ENCODE results near the gene CYS1.
"Not testable (repeated sequence)": the region's sequence is repeated elsewhere in the genome, so short reads cannot be mapped to it uniquely, and the experiment has no call there.

CYS1 gene

DNA sequence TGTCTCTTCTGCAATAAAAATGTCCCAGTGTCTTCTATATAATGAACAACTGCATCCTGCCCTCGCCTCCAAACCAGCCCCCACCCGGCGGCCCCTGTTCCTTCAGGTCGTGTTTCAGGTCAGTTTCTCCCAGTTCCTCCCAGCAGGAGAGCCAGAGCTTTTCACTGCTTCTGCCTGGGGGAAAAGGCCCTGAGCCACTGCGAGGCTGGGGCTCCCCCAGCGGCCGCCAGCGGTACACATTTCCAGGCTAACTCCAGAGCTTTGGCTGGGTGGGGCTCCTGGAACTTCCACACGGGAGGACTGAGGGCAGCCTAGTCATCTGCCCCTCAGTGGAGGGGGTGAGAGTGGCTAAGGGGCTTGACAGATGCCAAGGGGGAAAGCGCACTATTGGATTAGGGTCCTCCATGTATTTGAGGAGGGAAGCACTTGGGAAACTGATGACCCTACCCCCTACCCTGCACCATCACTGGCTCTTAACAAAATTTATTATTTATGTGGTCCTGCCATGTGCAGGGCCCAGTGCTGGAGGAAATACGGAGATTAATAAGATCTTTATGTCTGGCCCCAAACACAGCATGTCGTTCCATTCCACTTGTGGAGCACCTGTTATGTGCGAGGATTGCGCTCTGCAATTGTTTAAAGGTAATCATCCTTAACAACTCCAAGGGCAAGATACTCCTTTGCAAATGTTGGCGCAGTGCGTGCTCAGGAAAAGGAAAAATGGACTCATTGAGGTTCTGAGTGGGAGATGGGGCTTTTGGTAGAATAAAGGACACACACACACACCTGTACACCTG lies 17.3 kb upstream of the CYS1 start:
- no peak overlapping the region for H3K27ac ChIP-seq
- H3K27me3 ChIP-seq, result peaks cover 27% of the 10 kb centered on the region
- peak; percentile 83 for TF ChIP-seq CTCF (IDR thresholded peaks at IDR 0.05)
- H3K9me3 ChIP-seq, result no peaks in the 10 kb centered on the region
- no peak overlapping the region for H3K4me3 ChIP-seq (ENCODE audit: low read depth in 1 of 2, low read length in 1 of 2)
- no peaks in the 10 kb centered on the region for H3K36me3 ChIP-seq
- H3K4me1 ChIP-seq (ENCODE audit: control insufficient read depth in 1 of 2, insufficient read depth in 1 of 2, low read depth in 1 of 2, low read length in 1 of 2), result peaks cover 4 to 7% of the 10 kb centered on the region in 2 experiments

GRCh38 chr2:10096641-10097040 lies 16.4 kb upstream of the CYS1 start:
- TF ChIP-seq CTCF (IDR thresholded peaks at IDR 0.05), result no peak
- Histone ChIP-seq H3K27me3 (peaks cover 27% of the 10 kb centered on the region), H3K4me3 (ENCODE audit: low read depth in 1 of 2, low read length in 1 of 2) (no peak overlapping the region), H3K36me3 (no peaks in the 10 kb centered on the region), H3K27ac (no peak overlapping the region), H3K4me1 (ENCODE audit: control insufficient read depth in 1 of 2, insufficient read depth in 1 of 2, low read depth in 1 of 2, low read length in 1 of 2) (peaks cover 4 to 7% of the 10 kb centered on the region in 2 experiments), H3K9me3 (no peaks in the 10 kb centered on the region)

GRCh38 chr2:10095175-10095574 lies 15.0 kb upstream of the CYS1 start:
- H3K4me3 ChIP-seq (ENCODE audit: low read depth in 1 of 2, low read length in 1 of 2), result no peak overlapping the region
- no peak for TF ChIP-seq CTCF (IDR thresholded peaks at IDR 0.05)
- H3K27ac ChIP-seq, result no peak overlapping the region
- peaks cover 27% of the 10 kb centered on the region for H3K27me3 ChIP-seq
- no peaks in the 10 kb centered on the region for H3K9me3 ChIP-seq
- H3K4me1 ChIP-seq (ENCODE audit: control insufficient read depth in 1 of 2, insufficient read depth in 1 of 2, low read depth in 1 of 2, low read length in 1 of 2), result peaks cover 15 to 19% of the 10 kb centered on the region in 2 experiments
- no peaks in the 10 kb centered on the region for H3K36me3 ChIP-seq

DNA sequence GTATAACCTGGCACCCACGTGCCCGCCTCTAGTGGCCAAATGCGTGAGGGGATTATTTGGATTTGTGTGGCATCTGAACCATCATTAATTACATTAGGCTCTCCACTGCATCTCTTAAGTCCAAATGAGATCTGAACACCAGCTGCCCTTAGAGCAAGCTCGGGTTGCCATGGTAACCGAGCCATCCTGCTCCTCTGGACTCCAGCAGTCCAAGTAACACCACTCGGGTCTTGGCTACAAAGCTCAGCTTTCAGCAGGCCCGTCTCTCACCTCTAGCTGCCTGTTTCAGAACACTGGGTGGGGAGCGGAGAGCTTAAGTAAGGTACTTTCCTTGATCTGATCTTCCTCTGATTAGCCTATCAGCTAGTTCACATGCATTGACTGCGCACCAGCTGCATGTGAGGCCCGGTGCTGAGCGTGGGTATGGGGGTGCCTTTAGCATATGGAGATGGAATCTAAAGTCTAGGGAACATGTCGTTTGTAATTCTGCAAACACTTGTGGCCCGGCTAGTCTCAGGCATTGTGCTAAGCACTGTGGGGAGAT lies 14.1 kb upstream of the CYS1 start:
- TF ChIP-seq CTCF (IDR thresholded peaks at IDR 0.05), result no peak
- Histone ChIP-seq H3K9me3 (no peaks in the 10 kb centered on the region), H3K27ac (no peak overlapping the region), H3K4me3 (ENCODE audit: low read depth in 1 of 2, low read length in 1 of 2) (no peak overlapping the region), H3K4me1 (ENCODE audit: control insufficient read depth in 1 of 2, insufficient read depth in 1 of 2, low read depth in 1 of 2, low read length in 1 of 2) (peaks cover 23 to 28% of the 10 kb centered on the region in 2 experiments), H3K36me3 (no peaks in the 10 kb centered on the region), H3K27me3 (peaks cover 27% of the 10 kb centered on the region)

DNA sequence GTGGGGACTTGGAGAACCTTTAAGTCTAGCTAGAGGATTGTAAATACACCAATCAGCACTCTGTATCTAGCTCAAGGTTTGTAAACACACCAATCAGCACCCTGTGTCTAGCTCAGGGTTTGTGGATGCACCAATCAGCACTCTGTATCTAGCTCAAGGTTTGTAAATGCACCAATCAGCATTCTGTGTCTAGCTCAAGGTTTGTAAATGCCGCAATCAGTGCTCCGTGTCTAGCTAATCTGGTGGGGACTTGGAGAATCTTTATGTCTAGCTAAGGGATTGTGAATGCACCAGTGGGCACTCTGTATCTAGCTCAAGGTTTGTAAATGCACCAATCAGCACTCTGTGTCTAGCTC lies 11.7 kb upstream of the CYS1 start:
- not testable (repeated sequence) for H3K9me3 ChIP-seq, H3K36me3 ChIP-seq
- H3K4me3 ChIP-seq (ENCODE audit: low read depth in 1 of 2, low read length in 1 of 2), result peak overlapping the region; percentile 73 to 76
- H3K27ac ChIP-seq, result peak overlapping the region; percentile 74
- H3K27me3 ChIP-seq, result peaks cover 27% of the 10 kb centered on the region
- H3K4me1 ChIP-seq (ENCODE audit: control insufficient read depth in 1 of 2, insufficient read depth in 1 of 2, low read depth in 1 of 2, low read length in 1 of 2), result peaks cover 22 to 25% of the 10 kb centered on the region in 2 experiments

- Histone ChIP-seq H3K4me1 (ENCODE audit: control insufficient read depth in 1 of 2, insufficient read depth in 1 of 2, low read depth in 1 of 2, low read length in 1 of 2) (peaks cover 22 to 25% of the 10 kb centered on the region in 2 experiments), H3K27ac (peak overlapping the region; percentile 74), H3K4me3 (ENCODE audit: low read depth in 1 of 2, low read length in 1 of 2) (peak overlapping the region; percentile 73 to 76), H3K36me3 (no peaks in the 10 kb centered on the region), H3K9me3 (no peaks in the 10 kb centered on the region), H3K27me3 (peaks cover 27% of the 10 kb centered on the region)
- no peak for TF ChIP-seq CTCF (IDR thresholded peaks at IDR 0.05)
Observed at GRCh38 chr2:10091182-10091888, 11.1 kb upstream of the CYS1 start.
